HG03521 (cell line): ENCODE results near the gene CFD.
"Not testable (repeated sequence)": the region's sequence is repeated elsewhere in the genome, so short reads cannot be mapped to it uniquely, and the experiment has no call there.

Source experiments
- ATAC-seq: cut with Tn5 transposase; IDR thresholded peaks from one replicate; pipeline ENCODE4 v1.9.1; 2021; ENCODE audit warnings: mild to moderate bottlenecking, moderate library complexity; ENCODE audit not compliant: unreplicated experiment

The CFD gene

DNA sequence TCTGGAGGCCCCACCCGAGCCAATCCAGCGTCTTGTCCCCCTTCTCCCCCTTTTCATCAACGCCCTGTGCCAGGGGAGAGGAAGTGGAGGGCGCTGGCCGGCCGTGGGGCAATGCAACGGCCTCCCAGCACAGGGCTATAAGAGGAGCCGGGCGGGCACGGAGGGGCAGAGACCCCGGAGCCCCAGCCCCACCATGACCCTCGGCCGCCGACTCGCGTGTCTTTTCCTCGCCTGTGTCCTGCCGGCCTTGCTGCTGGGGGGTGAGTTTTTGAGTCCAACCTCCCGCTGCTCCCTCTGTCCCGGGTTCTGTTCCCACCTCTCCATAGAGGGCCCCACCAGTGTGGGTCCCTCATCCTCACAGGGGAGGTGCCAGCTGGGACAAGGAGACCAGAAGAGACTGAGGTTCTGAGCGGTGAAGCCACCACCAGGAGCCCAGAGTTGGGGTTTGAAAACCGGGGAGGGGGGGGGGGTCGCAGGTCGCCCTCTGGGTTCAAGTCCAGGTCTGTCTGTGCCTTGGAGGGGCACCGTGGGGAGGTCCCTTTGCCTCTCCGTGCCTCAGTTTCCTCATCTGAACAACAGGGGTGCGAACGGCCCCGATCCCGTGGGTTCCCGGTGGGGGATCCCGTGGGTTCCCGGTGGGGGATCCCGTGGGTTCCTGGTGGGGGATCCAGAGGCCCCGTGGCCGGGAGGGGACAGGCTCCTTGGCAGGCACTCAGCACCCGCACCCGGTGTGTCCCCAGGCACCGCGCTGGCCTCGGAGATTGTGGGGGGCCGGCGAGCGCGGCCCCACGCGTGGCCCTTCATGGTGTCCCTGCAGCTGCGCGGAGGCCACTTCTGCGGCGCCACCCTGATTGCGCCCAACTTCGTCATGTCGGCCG lies 7.1 kb upstream of the CFD start, which contains the start of gene ELANE:
Gene ELANE, plus strand, starts transcription at position 168 of the 878 bp plus-strand sequence. Its CDS starts 26 bp downstream, at position 194.
- no peak for ATAC-seq

DNA sequence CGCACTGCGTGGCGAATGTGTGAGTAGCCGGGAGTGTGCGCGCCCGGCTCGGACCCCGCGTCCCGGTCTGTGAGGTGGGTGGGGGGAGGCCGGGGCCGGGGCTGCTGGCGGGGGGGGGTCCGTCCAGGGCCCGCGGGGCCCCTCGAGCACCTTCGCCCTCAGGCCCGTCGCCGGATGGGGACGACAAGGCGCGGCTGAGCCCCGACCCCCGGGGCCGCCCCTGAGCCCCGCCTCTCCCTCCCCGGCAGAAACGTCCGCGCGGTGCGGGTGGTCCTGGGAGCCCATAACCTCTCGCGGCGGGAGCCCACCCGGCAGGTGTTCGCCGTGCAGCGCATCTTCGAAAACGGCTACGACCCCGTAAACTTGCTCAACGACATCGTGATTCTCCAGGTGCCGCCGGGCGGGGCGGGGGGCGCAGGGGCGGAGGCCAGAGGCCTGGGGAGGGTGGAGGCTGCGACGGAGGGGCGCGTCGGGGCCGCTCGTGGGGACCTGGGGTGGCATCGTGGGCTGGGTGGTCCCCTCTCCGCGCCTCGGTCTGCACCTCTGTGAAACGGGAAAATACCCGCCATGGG lies 6.4 kb upstream of the CFD start:
- no peak for ATAC-seq

DNA sequence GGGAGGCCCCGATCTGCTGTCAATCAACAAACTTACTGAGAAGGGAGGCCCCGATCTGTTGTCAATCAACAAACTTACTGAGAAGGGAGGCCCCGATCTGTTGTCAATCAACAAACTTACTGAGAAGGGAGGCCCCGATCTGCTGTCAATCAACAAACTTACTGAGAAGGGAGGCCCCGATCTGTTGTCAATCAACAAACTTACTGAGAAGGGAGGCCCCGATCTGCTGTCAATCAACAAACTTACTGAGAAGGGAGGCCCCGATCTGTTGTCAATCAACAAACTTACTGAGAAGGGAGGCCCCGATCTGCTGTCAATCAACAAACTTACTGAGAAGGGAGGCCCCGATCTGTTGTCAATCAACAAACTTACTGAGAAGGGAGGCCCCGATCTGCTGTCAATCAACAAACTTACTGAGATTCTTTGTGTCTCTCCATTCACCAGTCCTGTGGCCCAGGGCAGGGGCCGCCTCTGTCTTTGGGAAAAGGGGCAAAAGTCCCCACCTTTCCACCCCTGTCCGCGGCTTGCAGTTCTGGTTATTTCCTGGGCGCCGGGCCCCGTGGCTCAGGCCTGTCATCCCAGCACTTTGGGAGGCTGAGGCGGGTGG lies 5.7 kb upstream of the CFD start:
- ATAC-seq: not testable (repeated sequence)

DNA sequence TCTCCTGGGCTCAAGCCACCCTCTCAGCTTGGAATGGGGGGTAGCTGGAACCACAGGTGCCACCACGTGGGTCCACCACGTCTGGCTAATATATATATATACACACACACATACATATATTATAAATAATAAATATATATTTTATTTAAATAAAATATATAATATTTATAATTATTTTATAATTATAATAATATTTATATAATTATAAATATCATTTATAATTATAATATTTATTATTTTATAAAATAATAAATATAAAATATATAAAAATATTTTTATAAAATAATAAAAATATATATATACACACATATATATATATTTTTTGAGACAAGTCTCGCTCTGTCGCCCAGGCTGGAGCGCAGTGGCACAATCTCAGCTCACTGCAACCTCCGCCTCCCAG lies 4.9 kb upstream of the CFD start:
- ATAC-seq: no peak

DNA sequence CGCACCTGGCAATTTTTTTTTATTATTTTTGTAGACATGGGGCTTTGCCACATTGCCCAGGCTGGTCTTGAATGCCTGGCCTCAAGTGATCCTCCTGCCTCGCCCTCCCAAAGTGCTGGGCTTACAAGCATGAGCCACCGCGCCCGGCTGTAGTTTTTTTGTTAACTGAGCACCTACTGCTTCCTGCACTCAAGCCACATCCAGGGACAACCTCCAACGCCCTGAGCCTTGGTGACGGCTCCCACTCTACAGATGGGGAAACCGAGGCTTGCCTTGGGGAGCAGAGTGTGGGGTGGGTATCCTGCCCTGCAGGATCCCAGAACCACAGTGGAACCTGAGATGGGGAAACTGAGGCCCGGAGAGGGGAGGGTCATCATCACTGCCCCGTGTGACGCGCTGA lies 4.3 kb upstream of the CFD start:
- ATAC-seq: no peak

DNA sequence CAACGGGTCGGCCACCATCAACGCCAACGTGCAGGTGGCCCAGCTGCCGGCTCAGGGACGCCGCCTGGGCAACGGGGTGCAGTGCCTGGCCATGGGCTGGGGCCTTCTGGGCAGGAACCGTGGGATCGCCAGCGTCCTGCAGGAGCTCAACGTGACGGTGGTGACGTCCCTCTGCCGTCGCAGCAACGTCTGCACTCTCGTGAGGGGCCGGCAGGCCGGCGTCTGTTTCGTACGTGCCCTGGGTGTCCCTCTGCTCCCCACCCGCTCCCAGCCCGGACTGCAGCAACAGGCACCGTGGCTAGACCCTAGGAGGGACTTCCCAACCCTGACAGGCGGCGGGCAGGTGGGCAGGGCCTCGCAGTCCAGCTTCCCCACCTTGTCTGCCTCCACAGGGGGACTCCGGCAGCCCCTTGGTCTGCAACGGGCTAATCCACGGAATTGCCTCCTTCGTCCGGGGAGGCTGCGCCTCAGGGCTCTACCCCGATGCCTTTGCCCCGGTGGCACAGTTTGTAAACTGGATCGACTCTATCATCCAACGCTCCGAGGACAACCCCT lies 3.8 kb upstream of the CFD start:
- ATAC-seq: no peak

DNA sequence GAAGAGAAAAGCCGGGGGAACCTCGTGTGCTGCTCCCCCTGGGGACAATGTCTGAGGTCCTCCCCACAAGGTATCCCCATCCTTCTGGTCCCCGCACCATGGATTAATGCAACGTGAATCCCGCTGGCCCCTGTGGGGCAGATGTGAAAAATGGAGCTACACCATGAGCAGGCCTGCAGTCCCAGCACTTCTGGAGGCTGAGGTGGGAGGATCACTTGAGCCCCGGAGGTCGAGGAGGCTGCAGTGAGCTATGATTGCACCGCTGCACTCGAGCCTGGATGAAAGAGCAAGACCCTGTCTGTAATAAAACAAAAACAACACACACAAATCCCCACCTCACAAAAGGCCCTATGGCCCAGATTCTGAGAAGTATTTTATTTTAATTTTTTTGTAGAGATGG lies 1.2 kb upstream of the CFD start:
- ATAC-seq: no peak

DNA sequence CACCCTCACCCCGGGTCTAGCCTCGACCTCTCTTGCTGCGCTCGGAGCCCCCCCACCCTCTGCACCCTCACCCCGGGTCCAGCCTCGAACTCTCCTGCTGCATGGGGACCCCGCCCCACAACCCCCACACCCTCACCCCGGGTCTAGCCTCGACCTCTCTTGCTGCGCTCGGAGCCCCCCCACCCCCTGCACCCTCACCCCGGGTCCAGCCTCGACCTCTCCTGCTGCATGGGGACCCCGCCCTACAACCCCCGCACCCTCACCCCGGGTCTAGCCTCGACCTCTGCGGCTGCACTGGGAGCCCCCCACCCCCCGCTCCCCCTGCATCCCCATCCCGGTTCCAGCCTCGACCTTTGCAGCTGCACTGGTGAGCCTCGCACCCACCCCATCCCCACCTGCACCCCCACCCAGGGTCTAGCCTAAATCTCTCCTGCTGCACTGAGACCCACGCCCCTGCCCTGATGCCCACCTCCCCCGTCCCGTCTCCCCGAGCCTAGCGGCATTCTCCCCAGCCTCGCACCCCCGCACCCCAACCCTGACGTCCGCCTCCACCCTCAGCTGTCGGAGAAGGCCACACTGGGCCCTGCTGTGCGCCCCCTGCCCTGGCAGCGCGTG lies 1.8 kb downstream of the CFD start:
- ATAC-seq: no peak

DNA sequence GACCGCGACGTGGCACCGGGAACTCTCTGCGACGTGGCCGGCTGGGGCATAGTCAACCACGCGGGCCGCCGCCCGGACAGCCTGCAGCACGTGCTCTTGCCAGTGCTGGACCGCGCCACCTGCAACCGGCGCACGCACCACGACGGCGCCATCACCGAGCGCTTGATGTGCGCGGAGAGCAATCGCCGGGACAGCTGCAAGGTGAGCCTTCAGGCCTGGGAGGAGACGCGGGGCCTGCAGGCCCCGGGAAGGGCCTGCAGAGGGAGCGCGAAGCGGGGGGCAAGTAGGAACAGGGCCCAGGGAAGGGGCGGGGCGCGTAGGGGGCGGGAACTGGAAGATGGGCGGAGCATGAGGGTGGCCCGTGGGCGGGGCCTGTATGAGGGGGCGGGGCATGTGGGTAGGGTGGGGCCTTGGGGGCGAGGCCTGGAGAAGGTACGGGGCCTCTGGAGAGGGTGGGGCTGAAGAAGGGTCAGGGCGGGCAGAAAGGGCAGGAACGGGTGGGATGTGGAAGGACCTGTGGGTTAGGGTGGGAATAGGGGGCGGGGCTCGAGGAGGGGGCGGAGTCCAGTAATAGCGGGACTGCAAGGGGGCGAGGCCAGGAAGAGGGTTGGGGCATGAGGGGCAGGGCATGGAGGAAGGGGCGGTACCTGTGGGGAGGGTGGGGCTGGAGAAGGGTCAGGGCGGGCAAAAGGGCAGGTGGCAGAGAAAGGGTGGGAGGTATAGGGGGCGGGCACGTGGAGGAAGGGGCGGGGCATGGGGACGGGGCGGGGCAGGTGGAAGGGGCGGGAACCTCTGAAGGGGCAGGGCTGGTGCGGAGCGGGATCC lies 2.5 kb downstream of the CFD start:
- ATAC-seq: no peak

DNA sequence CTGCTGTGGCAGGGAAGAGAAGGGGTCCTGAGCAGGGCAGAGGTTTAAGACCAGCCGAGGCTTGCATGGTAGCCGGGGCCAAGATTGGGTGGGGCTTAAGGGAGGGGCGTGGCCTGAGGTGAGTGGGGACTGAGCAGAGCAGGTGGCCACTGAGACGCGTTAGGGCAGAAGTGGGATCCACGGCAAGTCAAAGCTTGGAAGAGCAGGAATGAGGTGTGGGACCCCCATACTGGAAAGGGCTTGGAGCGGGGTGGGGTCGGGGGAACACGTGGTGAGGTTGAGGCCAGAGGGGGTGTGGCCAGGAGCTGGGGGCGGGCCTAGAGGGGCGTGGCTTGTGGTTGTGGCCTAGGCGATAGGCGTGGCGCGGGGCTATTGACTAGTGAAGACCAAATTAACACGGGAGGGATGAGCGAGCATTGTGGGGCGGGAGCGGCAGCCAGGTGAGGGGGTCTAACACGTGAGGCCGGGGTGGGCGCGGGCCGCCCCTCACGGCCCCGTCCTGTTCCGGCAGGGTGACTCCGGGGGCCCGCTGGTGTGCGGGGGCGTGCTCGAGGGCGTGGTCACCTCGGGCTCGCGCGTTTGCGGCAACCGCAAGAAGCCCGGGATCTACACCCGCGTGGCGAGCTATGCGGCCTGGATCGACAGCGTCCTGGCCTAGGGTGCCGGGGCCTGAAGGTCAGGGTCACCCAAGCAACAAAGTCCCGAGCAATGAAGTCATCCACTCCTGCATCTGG lies 3.3 kb downstream of the CFD start:
- ATAC-seq: no peak

DNA sequence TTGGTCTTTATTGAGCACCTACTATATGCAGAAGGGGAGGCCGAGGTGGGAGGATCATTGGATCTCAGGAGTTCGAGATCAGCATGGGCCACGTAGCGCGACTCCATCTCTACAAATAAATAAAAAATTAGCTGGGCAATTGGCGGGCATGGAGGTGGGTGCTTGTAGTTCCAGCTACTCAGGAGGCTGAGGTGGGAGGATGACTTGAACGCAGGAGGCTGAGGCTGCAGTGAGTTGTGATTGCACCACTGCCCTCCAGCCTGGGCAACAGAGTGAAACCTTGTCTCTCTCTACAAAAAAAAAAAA lies 3.8 kb downstream of the CFD start:
- ATAC-seq: no peak

DNA sequence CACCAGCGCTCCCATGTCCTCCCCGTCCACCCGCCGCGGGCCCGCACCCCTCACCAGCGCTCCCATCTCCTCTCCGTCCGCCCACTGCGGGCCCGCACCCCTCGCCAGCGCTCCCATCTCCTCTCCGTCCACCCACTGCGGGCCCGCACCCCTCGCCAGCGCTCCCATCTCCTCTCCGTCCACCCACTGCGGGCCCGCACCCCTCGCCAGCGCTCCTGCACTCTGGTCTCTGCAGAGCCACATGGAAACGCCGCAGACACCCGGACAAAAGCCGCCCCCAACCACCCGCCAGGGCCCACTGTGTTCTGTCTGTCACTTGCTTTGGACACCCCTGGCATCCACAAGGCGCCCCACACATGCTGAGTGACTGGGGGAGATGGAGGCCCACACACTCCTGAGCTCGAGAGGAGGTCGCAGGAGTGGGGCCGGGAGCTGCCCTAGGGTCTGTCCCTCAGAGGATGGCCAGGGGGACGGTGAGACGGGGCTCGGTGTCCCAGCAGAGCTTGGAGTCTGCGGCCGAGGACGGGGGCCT lies 7.4 kb downstream of the CFD start:
- no peak for ATAC-seq

DNA sequence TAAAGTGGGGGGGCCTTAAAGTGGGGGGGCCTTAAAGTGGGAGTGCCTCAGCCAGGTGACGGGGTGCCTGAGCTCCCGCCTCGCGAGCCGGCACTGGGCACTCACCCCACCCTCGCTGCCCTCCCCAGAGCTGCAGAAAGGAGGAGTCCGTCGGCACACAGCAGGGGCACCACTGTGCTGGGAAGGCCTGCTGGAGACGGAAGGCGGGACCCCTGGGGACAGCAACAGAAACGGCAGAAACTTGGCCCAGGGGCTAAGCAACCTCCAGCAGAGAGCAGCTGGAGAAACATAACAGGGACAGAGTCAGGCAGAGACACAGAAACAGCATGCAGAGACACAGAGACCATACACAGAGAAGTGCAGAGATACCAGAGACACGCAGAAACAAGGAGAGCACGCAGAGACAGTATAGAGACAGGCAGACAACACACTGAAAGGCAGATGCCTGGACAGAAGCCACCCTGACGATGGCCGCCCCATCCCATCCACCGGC lies 7.9 kb downstream of the CFD start:
- no peak for ATAC-seq

DNA sequence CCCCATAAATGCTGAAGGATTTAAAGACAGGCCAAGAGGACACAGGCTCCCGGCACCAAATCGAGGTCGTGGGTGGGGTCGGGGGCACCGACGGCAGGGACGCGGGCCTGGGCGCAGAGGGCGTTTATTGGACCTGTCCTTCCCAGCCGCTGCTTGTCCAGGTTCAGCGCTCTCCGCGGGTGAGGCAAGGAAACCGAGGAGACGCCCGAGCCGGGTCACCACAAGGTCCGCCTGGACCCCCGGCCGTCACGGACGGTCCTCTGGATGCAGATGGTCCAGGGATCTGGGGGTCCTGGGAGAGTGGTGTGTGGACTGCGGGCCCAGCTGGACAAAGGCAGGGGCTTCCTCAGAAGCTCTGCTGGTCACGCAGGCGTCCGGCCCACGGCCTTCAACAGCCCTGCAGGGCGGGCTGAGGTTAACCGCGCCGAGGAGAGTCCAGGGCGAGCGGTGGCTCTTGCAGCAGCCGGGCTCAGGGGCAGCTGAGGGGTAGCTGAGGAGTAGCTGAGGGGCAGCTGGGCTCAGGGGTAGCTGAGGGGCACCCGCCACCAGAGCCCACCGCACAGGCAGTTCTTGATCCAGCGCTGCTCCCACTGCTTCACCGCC lies 8.5 kb downstream of the CFD start:
- ATAC-seq: no peak

DNA sequence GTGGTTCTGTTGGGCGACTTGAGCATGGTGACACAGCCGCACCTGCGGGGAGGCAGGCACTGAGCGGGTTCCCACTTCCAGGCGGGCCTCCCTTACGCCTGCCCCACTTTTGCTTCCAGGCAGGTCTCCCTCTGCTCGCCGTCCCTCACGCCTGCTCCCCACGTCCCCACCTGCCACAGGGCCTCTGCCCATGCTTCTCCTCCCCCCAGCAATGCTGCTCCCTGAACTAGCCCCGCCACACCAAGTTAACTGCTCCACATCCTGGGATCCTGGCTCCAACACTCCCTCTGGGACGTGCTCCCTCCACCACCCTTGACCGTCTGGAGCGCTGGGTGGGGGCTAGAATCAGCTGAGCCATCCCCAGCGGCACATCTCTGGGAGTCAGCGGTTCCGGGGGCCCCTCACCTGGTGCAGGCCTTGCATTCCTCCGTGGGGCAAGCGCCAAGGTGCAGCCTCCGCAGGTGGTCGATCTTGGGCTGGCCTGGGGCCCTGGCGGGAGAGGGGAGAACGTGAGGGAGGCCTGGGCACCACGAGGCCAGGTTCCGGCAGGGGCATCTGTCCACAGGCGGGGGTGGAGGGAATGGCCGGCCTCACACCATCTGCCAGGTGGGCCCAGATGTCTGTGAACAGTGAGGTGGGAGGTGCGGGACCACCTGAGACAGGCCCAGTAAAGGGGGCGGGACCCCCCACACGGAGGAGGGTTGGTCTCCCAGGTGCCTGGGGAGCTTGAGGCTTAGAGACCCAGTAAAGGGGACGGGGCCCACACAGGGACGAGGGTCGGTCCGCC lies 9.2 kb downstream of the CFD start:
- ATAC-seq: no peak

DNA sequence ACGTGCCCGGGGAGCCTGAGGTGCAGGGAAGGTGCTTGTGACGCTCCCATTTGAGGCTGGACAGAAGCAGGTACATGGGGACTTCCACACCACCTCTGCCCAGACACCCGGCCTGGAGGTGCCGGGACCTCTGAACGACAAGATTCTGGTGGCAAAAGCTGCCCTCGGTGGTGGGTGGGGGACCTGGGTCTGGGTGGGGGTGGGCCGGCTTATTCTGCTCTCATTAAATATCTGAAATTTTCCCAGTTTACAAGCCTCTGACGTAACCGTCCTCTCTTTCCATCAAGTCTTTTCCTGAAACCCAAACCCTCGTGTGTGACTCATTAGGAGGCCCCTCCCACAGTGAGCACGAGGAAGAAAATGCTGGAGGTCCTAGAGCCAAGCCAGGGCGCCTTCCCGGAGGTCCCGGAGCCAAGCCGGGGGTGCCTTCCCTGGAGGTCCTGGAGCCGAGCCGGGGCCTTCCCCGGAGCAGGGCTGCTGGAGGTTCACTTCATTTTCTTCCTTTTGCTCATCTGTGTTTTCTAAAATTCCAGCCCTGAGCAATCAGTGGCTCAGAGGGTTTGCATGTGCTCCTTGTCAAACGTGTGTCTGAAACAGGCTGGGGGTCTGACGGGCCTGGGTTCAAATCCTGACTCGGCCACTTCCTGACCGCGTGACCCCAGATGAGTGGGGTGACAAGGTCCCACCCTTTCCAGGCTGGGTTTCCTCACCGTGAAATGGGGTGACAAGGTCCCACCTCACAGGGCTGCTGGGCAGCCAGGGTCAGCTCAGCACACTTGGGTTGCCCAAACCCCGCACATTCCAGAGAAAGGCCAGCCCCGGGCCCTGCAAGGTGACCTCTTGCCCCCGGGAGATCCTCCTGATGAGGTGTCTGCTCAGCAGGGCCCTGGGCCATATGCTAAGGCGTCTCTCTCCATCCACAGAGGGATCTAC lies 10.0 kb downstream of the CFD start:
- ATAC-seq: no peak

DNA sequence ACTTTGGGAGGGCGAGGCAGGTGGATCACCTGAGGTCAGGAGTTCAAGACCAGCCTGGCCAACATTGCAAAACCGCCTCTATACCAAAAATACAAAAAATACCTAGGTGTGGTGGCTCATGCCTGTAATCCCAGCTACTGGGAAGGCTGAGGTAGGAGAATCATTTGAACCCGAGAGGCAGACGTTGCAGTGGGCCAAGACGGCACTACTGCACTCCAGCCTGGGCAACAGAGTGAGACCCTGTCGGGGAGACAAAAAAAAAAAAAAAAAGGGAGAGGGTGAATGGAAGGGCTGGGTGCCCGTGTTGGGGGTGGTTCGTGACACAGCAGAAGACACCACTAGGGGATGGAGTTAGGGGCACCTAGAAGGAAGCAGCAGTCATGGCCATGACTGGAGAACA lies 10.8 kb downstream of the CFD start:
- no peak for ATAC-seq
